HEK293 (cell line): Measurements from ENCODE around the gene LRP10.

Experiments
- CTCF ChIP-seq: fragments of 450-650 bp; formaldehyde crosslinking; IDR thresholded peaks from 2 replicates; pipeline ENCODE4 v1.5.1; 2016; ENCODE audit warnings: missing biosample characterization, missing genetic modification characterization
- HOXA7 ChIP-seq: sonication (generic); formaldehyde crosslinking; IDR thresholded peaks from 2 replicates; pipeline ENCODE4 v1.8.1; 2022; ENCODE audit warnings: missing genetic modification reagents, borderline replicate concordance
- ZNF521 ChIP-seq: fragments of 450-650 bp; formaldehyde crosslinking; IDR thresholded peaks from 2 replicates; pipeline ENCODE4 v1.5.1; 2017; ENCODE audit warnings: missing biosample characterization, mild to moderate bottlenecking, missing genetic modification characterization
- ZSCAN30 ChIP-seq: fragments of 450-650 bp; IDR thresholded peaks from 2 replicates; pipeline ENCODE4 v1.5.1; 2018; ENCODE audit warnings: missing biosample characterization, mild to moderate bottlenecking, missing genetic modification characterization, moderate library complexity

- no peak for TF ChIP-seq ZNF521 (tag by site-specific recombination)
- TF ChIP-seq HOXA7 (CRISPR knock-in tag): no peak
- TF ChIP-seq ZSCAN30 (tag by site-specific recombination): no peak
- no peak for TF ChIP-seq CTCF (tag by site-specific recombination)
Measured at GRCh38 chr14:22890416-22890815, 18.9 kb downstream of the LRP10 start.
